SK-N-SH treated with all-trans-retinoic acid at 6 μM for 48 hours (cell line): ENCODE results near the gene ANKRD39.

Experiments used
- ATAC-seq: fragments of 200-7000 bp; cut with Tn5 transposase; 3 replicates; pipeline ENCODE4 v1.9.1; 2020; ENCODE audit warnings: mild to moderate bottlenecking, moderate library complexity
- ARNTL ChIP-seq: fragments of 450-650 bp; formaldehyde crosslinking; IDR thresholded peaks from 2 replicates; pipeline ENCODE4 v1.5.0; 2020; ENCODE audit warnings: low read depth, mild to moderate bottlenecking, moderate library complexity, borderline replicate concordance
- BACH2 ChIP-seq: fragments of 250-450 bp; sonication (Bioruptor Pico); IDR thresholded peaks from 2 replicates; pipeline ENCODE4 v1.9.0; 2021; ENCODE audit warnings: mild to moderate bottlenecking, borderline replicate concordance
- CREB5 ChIP-seq: fragments of 250-450 bp; sonication (Bioruptor Pico); IDR thresholded peaks from 2 replicates; pipeline ENCODE4 v1.5.1; 2020; ENCODE audit warnings: low read depth, mild to moderate bottlenecking, moderate library complexity
- CSDC2 ChIP-seq: fragments of 250-450 bp; sonication (Bioruptor Pico); IDR thresholded peaks from 2 replicates; pipeline ENCODE4 v1.5.0; 2020; ENCODE audit warnings: mild to moderate bottlenecking, moderate library complexity
- CSRNP3 ChIP-seq: fragments of 250-450 bp; sonication (Bioruptor Pico); IDR thresholded peaks from 2 replicates; pipeline ENCODE4 v1.5.1; 2021; ENCODE audit warnings: mild to moderate bottlenecking, moderate library complexity
- ESRRG ChIP-seq: fragments of 250-450 bp; sonication (Bioruptor Pico); IDR thresholded peaks from 2 replicates; pipeline ENCODE4 v1.6.1; 2021; ENCODE audit warnings: mild to moderate bottlenecking
- ISL1 ChIP-seq: fragments of 250-450 bp; sonication (Bioruptor Pico); IDR thresholded peaks from 2 replicates; pipeline ENCODE4 v2.1.2; 2022; ENCODE audit warnings: mild to moderate bottlenecking, moderate library complexity
- OSR1 ChIP-seq: fragments of 250-450 bp; sonication (Bioruptor Pico); IDR thresholded peaks from 2 replicates; pipeline ENCODE4 v1.8.0; 2022; ENCODE audit warnings: moderate library complexity, mild to moderate bottlenecking, inconsistent platforms
- PATZ1 ChIP-seq: fragments of 250-450 bp; sonication (Bioruptor Pico); IDR thresholded peaks from 2 replicates; pipeline ENCODE4 v1.8.0; 2020; ENCODE audit warnings: mild to moderate bottlenecking, moderate library complexity, borderline replicate concordance
- POU6F1 ChIP-seq: fragments of 250-450 bp; sonication (Bioruptor Pico); IDR thresholded peaks from 2 replicates; pipeline ENCODE4 v1.8.0; 2021; ENCODE audit warnings: low read depth, mild to moderate bottlenecking, moderate library complexity, borderline replicate concordance
- PPARA ChIP-seq: fragments of 250-450 bp; sonication (Bioruptor Pico); IDR thresholded peaks from 2 replicates; pipeline ENCODE4 v1.5.0; 2020; ENCODE audit warnings: mild to moderate bottlenecking, borderline replicate concordance
- RARB ChIP-seq: fragments of 250-450 bp; sonication (Bioruptor Pico); IDR thresholded peaks from 2 replicates; pipeline ENCODE4 v1.8.0; 2021; ENCODE audit warnings: mild to moderate bottlenecking, moderate library complexity
- TCF4 ChIP-seq: fragments of 250-450 bp; sonication (Bioruptor Pico); IDR thresholded peaks from 2 replicates; pipeline ENCODE4 v1.8.0; 2021; ENCODE audit warnings: mild to moderate bottlenecking, moderate library complexity, borderline replicate concordance
- TOX ChIP-seq: fragments of 250-450 bp; sonication (Bioruptor Pico); IDR thresholded peaks from 2 replicates; pipeline ENCODE4 v1.8.0; 2021; ENCODE audit warnings: mild to moderate bottlenecking, moderate library complexity, borderline replicate concordance
- TSHZ2 ChIP-seq: fragments of 250-450 bp; sonication (Bioruptor Pico); IDR thresholded peaks from 2 replicates; pipeline ENCODE4 v1.5.0; 2020; ENCODE audit warnings: mild to moderate bottlenecking, moderate library complexity
- ZC3H10 ChIP-seq: fragments of 250-450 bp; sonication (Bioruptor Pico); IDR thresholded peaks from 2 replicates; pipeline ENCODE4 v1.5.1; 2021; ENCODE audit warnings: mild to moderate bottlenecking, moderate library complexity
- ZFP3 ChIP-seq: fragments of 250-450 bp; sonication (Bioruptor Pico); IDR thresholded peaks from 2 replicates; pipeline ENCODE4 v1.5.0; 2020; ENCODE audit warnings: mild to moderate bottlenecking, moderate library complexity
- ZFP30 ChIP-seq: fragments of 450-650 bp; formaldehyde crosslinking; IDR thresholded peaks from 2 replicates; pipeline ENCODE4 v1.5.0; 2022; ENCODE audit warnings: mild to moderate bottlenecking, moderate library complexity
- ZNF565 ChIP-seq: fragments of 450-650 bp; formaldehyde crosslinking; conservative IDR thresholded peaks from 2 replicates; pipeline ENCODE4 v1.5.0; 2020; ENCODE audit warnings: low read depth, mild to moderate bottlenecking, moderate library complexity
- ZNF70 ChIP-seq: fragments of 450-650 bp; formaldehyde crosslinking; IDR thresholded peaks from 2 replicates; pipeline ENCODE4 v1.5.0; 2020; ENCODE audit warnings: mild to moderate bottlenecking, moderate library complexity
- ZNF8 ChIP-seq: fragments of 450-650 bp; formaldehyde crosslinking; IDR thresholded peaks from 2 replicates; pipeline ENCODE4 v1.5.0; 2020; ENCODE audit warnings: mild to moderate bottlenecking, moderate library complexity

Gene ANKRD39

GRCh38 chr2:96841701-96842495, 15.9 kb downstream of the ANKRD39 start:
- ATAC-seq, result no peak; the same call in 2 of the 3 replicates
- TF ChIP-seq PATZ1 (no peak), TCF4 (CRISPR knock-in tag) (no peak)
- TF ChIP-seq, all 23 proteins: peak for 0

GRCh38 chr2:96839875-96840850, 17.7 kb downstream of the ANKRD39 start:
- TF ChIP-seq TOX (CRISPR knock-in tag) (no peak), PATZ1 (no peak), POU6F1 (CRISPR knock-in tag) (no peak), PPARA (no peak), ZNF70 (CRISPR knock-in tag) (no peak), CSDC2 (CRISPR knock-in tag) (no peak), ZNF8 (CRISPR knock-in tag) (no peak), ISL1 (CRISPR knock-in tag) (no peak), CSRNP3 (CRISPR knock-in tag) (no peak), TCF4 (CRISPR knock-in tag) (no peak)
- ATAC-seq, result no peak

GRCh38 chr2:96839293-96839874, 18.4 kb downstream of the ANKRD39 start:
- ATAC-seq, result no peak
- no peak for TF ChIP-seq ARNTL (CRISPR knock-in tag)
- no peak for TF ChIP-seq CSRNP3 (CRISPR knock-in tag)
- no peak for TF ChIP-seq ZNF70 (CRISPR knock-in tag)
- no peak for TF ChIP-seq TSHZ2
- no peak for TF ChIP-seq BACH2
- no peak for TF ChIP-seq TOX (CRISPR knock-in tag)
- no peak for TF ChIP-seq ZC3H10 (CRISPR knock-in tag)
- TF ChIP-seq CREB5 (CRISPR knock-in tag), result no peak
- TF ChIP-seq ZFP3, result no peak
- TF ChIP-seq ZFP30 (CRISPR knock-in tag), result no peak
- no peak for TF ChIP-seq ESRRG (CRISPR knock-in tag)
- TF ChIP-seq OSR1 (CRISPR knock-in tag), result no peak
- no peak for TF ChIP-seq RARB
- no peak for TF ChIP-seq ZNF565 (CRISPR knock-in tag)
